Lower leg skin (tissue), 4 donors: Measurements from ENCODE around the gene UNC5A. TPM values are rescaled to one million over a fixed set of nuclear protein-coding genes. Genes with fewer than 3 reads are reported as not detected.

ENCODE experiments used
- DNase-seq, 2 donors: peaks; one replicate each; pipeline ENCODE4 v3.0.0-alpha.2; 2019; ENCODE audit warnings: low spot score in 2 of 2
- H3K4me3 ChIP-seq: fragments of 200-600 bp; sonication (generic); 2 replicates; pipeline ENCODE4 v1.5.1; 2017; ENCODE audit warnings: mild to moderate bottlenecking, low read depth; ENCODE audit not compliant: poor library complexity, severe bottlenecking
- POLR2A ChIP-seq, 2 donors: fragments of 450-650 bp; IDR thresholded peaks; one replicate each; pipeline ENCODE4 v1.6.1; 2016 to 2017; ENCODE audit warnings: antibody characterized with exemption in 2 of 2, mild to moderate bottlenecking in 1 of 2, moderate library complexity in 1 of 2
- WGBS, 2 donors: methylation state at CpG; one replicate each; pipeline ENCODE4 v1.1.5; 2018; 5-methylcytosine and 5-hydroxymethylcytosine counted together
- intact Hi-C: fragments of 100-400 bp; cut with DNase I; formaldehyde crosslinking; loops from one replicate; pipeline ENCODE4 v1.15.0; 2023; ENCODE audit warnings: low total_unique reads
- total RNA-seq, 4 donors: library from RNA; depleted of rRNA; stranded (reverse); fragments of >200 nt; gene quantifications; one replicate each; pipeline ENCODE4 v1.1.0, GENCODE V29; 2016
- TF ChIP-seq, protein P1 (sequence below), 3 donors: fragments of 450-650 bp; IDR thresholded peaks; one replicate each; pipeline ENCODE4 v1.5.1; 2016; ENCODE audit warnings: antibody characterized with exemption in 3 of 3, mild to moderate bottlenecking in 3 of 3, moderate library complexity in 2 of 3

UNC5A gene
- total RNA-seq, 4 donors from 2014 or later = 0.13 to 0.25 (median 0.23) TPM; not detected in 1

DNA sequence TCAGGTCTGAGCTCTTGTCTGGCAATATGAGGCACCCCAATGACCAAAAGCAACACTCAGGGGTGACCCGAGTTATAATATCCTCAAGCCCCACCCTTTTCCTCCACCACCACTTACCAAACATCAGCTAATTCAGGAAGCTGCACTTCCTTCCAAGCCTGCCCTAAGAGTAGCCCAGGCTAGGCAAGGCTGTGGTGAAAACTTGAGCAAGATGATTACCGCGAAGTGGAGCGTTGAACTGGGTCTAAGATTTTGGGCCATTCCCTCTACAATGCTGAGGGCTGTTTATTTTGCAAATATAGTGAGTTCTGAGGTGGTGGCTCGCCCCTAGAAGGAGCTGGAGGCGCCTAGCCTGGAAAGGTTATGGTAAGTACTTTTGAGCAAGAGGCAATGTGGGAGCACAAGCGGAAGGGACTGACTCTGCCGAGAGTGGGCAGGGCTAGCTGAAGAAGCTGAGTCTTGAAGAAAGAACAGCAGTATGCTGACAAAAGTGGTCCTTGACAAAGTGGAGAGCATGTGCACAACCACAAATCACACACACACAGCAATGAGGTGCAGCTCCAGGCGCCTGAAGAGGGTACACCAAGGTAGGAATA lies 89.0 kb downstream of the UNC5A start, which contains the start of gene HK3:
HK3 (minus strand) TSS at position 51 of the 596 bp plus-strand sequence. CDS start 3,187 bp downstream, outside the sequence.
- no peak within 1 kb of the TSS for H3K4me3 ChIP-seq
- no peak for TF ChIP-seq POLR2A (IDR thresholded peaks at IDR 0.05)
- TF ChIP-seq, protein P1, sequence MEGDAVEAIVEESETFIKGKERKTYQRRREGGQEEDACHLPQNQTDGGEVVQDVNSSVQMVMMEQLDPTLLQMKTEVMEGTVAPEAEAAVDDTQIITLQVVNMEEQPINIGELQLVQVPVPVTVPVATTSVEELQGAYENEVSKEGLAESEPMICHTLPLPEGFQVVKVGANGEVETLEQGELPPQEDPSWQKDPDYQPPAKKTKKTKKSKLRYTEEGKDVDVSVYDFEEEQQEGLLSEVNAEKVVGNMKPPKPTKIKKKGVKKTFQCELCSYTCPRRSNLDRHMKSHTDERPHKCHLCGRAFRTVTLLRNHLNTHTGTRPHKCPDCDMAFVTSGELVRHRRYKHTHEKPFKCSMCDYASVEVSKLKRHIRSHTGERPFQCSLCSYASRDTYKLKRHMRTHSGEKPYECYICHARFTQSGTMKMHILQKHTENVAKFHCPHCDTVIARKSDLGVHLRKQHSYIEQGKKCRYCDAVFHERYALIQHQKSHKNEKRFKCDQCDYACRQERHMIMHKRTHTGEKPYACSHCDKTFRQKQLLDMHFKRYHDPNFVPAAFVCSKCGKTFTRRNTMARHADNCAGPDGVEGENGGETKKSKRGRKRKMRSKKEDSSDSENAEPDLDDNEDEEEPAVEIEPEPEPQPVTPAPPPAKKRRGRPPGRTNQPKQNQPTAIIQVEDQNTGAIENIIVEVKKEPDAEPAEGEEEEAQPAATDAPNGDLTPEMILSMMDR (IDR thresholded peaks at IDR 0.05) = no peak
- peak in 1 of 2 donors; percentile 69 for DNase-seq
- intact Hi-C loops = no loop called here
- 68 to 73% methylated on average over 9 of the region's 9 CpGs for WGBS, 2 donors

DNA sequence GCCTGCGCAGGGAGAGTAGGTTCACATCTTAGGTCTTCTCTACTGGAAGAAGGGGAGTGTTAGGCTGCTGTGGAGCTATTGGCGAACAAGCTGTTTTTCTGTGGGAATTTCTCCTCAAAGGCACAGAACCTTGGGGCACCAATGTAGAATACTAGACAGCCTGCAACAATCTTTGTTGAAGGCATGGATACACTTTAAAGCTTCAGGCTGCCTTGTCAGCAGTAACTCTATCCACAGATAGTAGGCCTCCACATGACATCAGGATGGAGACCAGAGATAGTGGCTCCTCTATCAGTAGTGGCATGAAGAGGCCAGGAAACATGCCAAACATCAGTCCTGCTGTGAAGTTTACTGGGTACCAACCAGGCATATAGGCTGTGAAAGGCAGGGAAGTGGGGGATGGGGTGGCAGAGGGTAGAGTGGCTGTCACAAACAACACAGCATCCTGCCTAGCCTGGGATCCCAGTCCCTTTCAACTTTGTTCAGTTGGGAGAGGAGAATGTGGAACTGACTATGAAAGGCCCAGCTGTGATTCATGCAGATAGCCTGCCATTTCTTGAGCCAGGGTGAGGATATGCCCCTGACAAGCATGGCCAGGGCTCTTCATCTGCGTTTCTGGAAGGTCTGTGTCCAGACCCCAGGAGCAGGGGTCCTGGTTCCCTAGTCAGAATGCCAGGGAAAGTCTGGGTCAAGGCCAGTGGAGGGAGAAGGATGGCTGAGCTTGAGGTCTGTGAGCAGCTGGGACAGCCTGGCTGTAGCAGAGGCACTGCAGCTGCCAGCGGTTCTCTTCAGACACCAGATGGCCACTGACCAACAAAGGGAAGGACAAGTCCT lies 89.8 kb downstream of the UNC5A start:
- no peak overlapping the region for H3K4me3 ChIP-seq
- 87 to 92% methylated on average over 4 of the region's 4 CpGs for WGBS, 2 donors
- intact Hi-C loops = no loop called here
- peak in 1 of 2 donors; percentile 37 for DNase-seq
- TF ChIP-seq, protein P1 (IDR thresholded peaks at IDR 0.05) = no peak
- TF ChIP-seq POLR2A (IDR thresholded peaks at IDR 0.05) = no peak

DNA sequence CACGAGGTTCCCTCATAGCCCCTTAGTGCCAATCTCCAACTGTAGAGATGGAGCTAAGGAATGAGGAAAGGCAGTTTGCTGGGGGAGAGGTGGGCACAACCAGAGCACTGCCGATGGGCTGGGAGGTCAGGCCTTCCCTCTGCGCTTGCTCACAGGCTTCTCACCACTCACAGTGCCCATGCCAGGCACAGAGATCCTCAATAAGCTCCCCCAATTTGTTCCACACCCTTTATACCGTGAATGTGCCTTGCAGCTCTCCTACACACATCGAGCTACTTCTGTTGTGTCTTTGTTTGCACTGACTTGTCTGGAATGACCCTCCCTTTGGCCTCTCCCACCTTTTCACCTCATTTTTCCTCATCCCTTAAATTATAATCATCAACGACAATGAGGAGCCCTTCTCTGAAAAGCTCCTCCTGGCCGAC lies 90.4 kb downstream of the UNC5A start:
- intact Hi-C loops = no loop called here
- 80 to 83% methylated on average over 7 of the region's 7 CpGs for WGBS, 2 donors
- H3K4me3 ChIP-seq = no peak overlapping the region
- TF ChIP-seq POLR2A (IDR thresholded peaks at IDR 0.05) = no peak
- TF ChIP-seq, protein P1 (IDR thresholded peaks at IDR 0.05) = no peak
- peak in 1 of 2 donors; percentile 57 for DNase-seq

DNA sequence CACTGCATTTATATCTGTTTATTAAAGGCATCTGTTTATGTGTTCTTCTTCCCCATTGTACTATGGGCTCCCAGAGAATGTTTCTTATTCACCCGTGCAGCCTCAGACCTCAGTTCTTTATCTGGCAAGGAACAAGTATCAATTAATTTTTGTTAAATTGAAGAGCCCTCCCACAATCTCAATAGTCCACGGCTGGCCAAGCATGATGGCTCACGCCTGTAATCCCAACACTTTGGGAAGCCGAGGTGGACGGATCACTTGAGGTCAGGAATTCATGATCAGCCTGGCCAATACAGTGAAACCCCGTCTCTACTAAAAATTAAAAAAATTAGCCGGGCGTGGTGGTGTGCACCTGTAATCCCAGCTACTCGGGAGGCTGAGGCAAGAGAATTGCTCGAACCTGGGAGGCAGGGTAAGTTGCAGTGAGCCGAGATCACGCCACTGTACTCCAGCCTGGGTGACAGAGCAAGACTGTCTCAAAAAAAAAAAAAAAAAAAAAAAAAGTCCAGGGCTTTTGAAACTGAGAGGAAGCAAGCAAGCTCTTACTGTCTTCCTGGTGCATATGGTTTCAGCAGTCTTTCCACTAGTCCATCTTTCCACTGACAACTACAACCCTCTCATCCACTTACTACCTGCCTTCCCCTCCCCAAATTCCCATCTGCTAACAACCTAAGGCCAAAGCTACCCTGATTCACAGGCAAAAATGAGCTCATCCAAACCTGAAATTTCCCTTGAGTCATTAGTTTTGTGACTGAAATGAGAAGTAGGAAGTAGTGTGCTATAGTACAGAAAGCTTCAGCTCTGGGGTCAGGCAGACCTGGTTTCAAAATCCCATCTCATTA lies 91.1 kb downstream of the UNC5A start:
- 91 to 92% methylated on average over 12 of the region's 12 CpGs for WGBS, 2 donors
- peak in 1 of 2 donors; percentile 76 for DNase-seq
- no peak for TF ChIP-seq POLR2A (IDR thresholded peaks at IDR 0.05)
- TF ChIP-seq, protein P1 (IDR thresholded peaks at IDR 0.05) = no peak
- intact Hi-C loops = no loop called here
- H3K4me3 ChIP-seq = no peak overlapping the region

GRCh38 chr5:176902102-176902814 lies 91.9 kb downstream of the UNC5A start:
- WGBS, 2 donors = 78 to 85% methylated on average over 6 of the region's 6 CpGs
- no peak overlapping the region for H3K4me3 ChIP-seq
- no peak for TF ChIP-seq POLR2A (IDR thresholded peaks at IDR 0.05)
- intact Hi-C loops = no loop called here
- peak in 1 of 2 donors; percentile 70 for DNase-seq
